GM10847 (cell line): Measurements from ENCODE around the gene CORO2B.

ENCODE experiments used
- POLR2A ChIP-seq: IDR thresholded peaks from 2 replicates; pipeline ENCODE4 v1.6.1; 2011; ENCODE audit not compliant: insufficient read length; ENCODE audit errors: extremely low read depth

CORO2B gene

GRCh38 chr15:68559345-68560310, 19.2 kb upstream of the CORO2B start:
- no peak for TF ChIP-seq POLR2A

GRCh38 chr15:68560501-68561113, 18.2 kb upstream of the CORO2B start:
- TF ChIP-seq POLR2A = no peak

- TF ChIP-seq POLR2A = no peak
These were observed 17.5 kb upstream of the CORO2B start for GRCh38 chr15:68561171-68561900.

GRCh38 chr15:68561901-68562300, 16.9 kb upstream of the CORO2B start:
- no peak for TF ChIP-seq POLR2A

GRCh38 chr15:68564173-68564572, 14.6 kb upstream of the CORO2B start:
- no peak for TF ChIP-seq POLR2A

GRCh38 chr15:68565234-68565633, 13.6 kb upstream of the CORO2B start:
- no peak for TF ChIP-seq POLR2A

- TF ChIP-seq POLR2A = no peak
These were observed 13.1 kb upstream of the CORO2B start for GRCh38 chr15:68565726-68566125.

- TF ChIP-seq POLR2A = no peak
These were observed 12.3 kb upstream of the CORO2B start for GRCh38 chr15:68566377-68566954.

GRCh38 chr15:68567345-68567744, 11.4 kb upstream of the CORO2B start:
- TF ChIP-seq POLR2A = no peak

- TF ChIP-seq POLR2A = no peak
These were observed 7.8 kb upstream of the CORO2B start for GRCh38 chr15:68570974-68571373.

GRCh38 chr15:68571582-68571981, 7.2 kb upstream of the CORO2B start:
- no peak for TF ChIP-seq POLR2A

- TF ChIP-seq POLR2A = no peak
These were observed 6.5 kb upstream of the CORO2B start for GRCh38 chr15:68572309-68572708.

GRCh38 chr15:68572921-68573320, 5.9 kb upstream of the CORO2B start:
- TF ChIP-seq POLR2A = no peak

GRCh38 chr15:68574046-68574445, 4.7 kb upstream of the CORO2B start:
- no peak for TF ChIP-seq POLR2A

GRCh38 chr15:68574629-68575028, 4.2 kb upstream of the CORO2B start:
- TF ChIP-seq POLR2A = no peak

GRCh38 chr15:68576235-68576892, 2.4 kb upstream of the CORO2B start:
- TF ChIP-seq POLR2A = no peak
